Left lung (tissue), 10 donors: ENCODE data around the gene DLG5. TPM values are rescaled to one million over a fixed set of nuclear protein-coding genes. Genes with fewer than 3 reads are reported as not detected.

Experiments used
- ATAC-seq: fragments of 200-7000 bp; cut with Tn5 transposase; one replicate; pipeline ENCODE4 v1.9.1; 2020; ENCODE audit warnings: moderate library complexity
- DNase-seq, 4 donors: peaks; one replicate each; pipeline ENCODE4 v3.0.0-alpha.2; 2013 to 2020
- H3K27ac ChIP-seq, 2 donors: fragments of 200-600 bp; sonication (generic) in 1 of 2; one replicate each; pipeline versions ENCODE4 v1.5.0 to v1.8.0; 2020 to 2021
- H3K27me3 ChIP-seq, 2 donors: fragments of 200-600 bp; sonication (generic) in 1 of 2; one replicate each; pipeline versions ENCODE4 v1.5.0 to v1.8.0; 2020 to 2021
- H3K36me3 ChIP-seq, 2 donors: fragments of 200-600 bp; sonication (generic) in 1 of 2; one replicate each; pipeline versions ENCODE4 v1.5.0 to v1.8.0; 2020 to 2021
- H3K4me1 ChIP-seq, 2 donors: fragments of 200-600 bp; one replicate each; pipeline ENCODE4 v1.8.0; 2021
- H3K4me3 ChIP-seq, 2 donors: fragments of 200-600 bp; sonication (generic) in 1 of 2; one replicate each; pipeline versions ENCODE4 v1.5.0 to v1.8.0; 2020 to 2021; ENCODE audit warnings: mild to moderate bottlenecking in 1 of 2
- H3K9me3 ChIP-seq, 2 donors: fragments of 200-600 bp; sonication (generic) in 1 of 2; one replicate each; pipeline versions ENCODE4 v1.5.0 to v1.8.0; 2020 to 2021
- intact Hi-C, 2 donors: fragments of 100-400 bp; cut with DNase I; formaldehyde crosslinking; loops; one replicate each; pipeline versions ENCODE4 v1.11.2 to v1.14.2; 2022
- polyA plus RNA-seq, 6 donors: library from polyadenylated mRNA; unstranded; fragments of 120-200 nt; gene quantifications; one replicate each; pipeline ENCODE4 v1.2.1, GENCODE V29; 2013; ENCODE audit not compliant: insufficient read length in 6 of 6
- total RNA-seq, 2 donors: library from RNA; stranded (reverse); fragmentation: NEBNext Ultra II Directional; extraction: Animal tissue kit (Norgen Biotek cat#: 25700); gene quantifications; one replicate each; pipeline ENCODE4 v1.2.1, GENCODE V29; 2021
- TF ChIP-seq, protein P1 (sequence below), 2 donors: fragments of 200-600 bp; sonication (generic) in 1 of 2; IDR thresholded peaks; one replicate each; pipeline versions ENCODE4 v1.5.0 to v1.8.0; 2021; ENCODE audit warnings: antibody characterized with exemption in 2 of 2
- donor health status: DM: no; HTN: yes; CAD: no.
- donor health status: DM: no; HTN: no; CAD: no.

Gene DLG5
- total and polyA plus RNA-seq, 8 donors: 17.0 to 53.4 (median 49.0) TPM

DNA sequence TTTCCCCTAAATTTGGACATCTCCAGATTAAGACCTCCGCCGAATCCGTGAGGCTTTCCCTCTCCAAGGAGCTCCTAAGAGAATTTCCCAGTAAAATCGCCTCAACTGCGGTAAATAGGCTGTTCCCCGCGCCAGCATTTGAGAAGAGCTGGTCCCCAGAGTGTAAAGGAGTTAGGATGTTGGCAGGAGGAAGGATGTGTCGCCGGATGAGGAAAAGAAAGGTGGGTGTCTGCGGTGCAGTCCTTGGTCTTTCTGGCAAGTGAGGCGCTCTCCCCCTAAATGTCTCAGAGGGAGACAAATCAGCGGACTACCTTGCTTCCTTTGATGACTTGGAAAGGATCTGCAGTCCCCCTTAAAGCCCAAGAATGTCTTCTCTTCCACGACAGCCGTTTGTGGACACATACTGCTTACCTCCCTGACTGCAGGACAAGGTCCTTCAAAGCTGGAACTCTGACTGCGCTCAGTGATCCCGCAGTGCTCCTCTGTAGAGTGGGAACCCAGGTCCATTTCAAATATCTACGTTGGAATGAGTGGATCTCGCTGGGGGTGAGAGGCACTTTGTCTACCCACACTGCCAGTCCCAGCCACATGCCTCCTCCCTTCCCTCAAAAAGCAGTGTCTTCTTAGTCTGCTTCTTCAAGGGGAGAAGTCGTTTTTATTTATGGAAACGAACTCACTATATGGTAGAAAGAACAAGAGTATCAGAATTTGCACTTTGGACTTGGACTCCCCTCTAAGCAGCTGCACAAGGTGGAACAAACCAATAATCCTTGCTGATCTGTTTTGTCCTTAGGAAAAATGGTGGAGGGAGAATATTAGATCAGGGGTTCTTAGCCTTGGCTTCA, 1.1 kb upstream of the DLG5 start:
- no peaks in the 10 kb centered on the region for H3K36me3 ChIP-seq
- intact Hi-C loops: no loop called here

DNA sequence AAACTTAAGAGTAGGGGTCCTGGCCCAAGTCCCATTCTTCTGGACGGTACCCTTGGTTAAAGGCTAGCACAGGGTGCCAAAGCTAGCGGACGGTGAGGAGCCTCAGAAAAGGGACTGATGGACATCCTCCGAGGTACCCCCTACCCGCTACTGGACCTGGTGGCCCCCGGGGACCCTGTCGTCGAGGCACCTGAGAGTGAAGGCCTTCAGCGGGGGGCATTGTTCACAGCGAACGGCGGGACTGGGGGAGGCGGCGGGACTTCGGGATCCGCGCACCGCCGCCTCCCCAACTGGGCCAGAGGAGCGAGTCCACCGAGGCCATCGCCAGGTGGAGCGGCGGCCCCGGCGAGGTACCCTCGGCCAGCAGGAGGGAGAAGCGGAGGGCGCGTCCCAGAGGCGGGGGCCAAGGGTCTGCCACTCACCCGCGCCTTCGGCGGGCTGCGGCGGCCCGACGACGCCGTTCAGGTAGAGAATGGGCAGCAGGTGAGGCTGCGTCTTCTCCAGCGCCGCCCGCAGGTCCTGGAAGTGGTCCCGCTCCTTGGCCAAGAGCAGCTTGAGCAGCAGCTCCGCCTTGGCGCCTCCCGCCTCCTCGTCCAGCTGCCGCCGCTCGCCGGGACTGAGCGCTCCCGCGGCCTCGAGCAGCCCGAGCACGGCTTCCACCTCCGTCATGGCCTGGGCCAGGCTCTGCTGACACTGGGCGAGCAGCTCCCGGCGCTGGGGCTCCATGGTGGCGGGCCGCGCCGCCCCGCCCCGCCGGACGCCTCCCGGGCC, 575 bp downstream of the DLG5 start:
- Histone ChIP-seq H3K4me1 (peaks cover 11 to 22% of the 10 kb centered on the region in 2 donors), H3K36me3 (no peaks in the 10 kb centered on the region), H3K4me3 (peak overlapping the region; percentile 61 to 65), H3K27ac (peak overlapping the region; percentile 48 to 58), H3K27me3 (peaks cover 0 to 51% of the 10 kb centered on the region in 2 donors), H3K9me3 (no peaks in the 10 kb centered on the region)
- TF ChIP-seq, protein P1, sequence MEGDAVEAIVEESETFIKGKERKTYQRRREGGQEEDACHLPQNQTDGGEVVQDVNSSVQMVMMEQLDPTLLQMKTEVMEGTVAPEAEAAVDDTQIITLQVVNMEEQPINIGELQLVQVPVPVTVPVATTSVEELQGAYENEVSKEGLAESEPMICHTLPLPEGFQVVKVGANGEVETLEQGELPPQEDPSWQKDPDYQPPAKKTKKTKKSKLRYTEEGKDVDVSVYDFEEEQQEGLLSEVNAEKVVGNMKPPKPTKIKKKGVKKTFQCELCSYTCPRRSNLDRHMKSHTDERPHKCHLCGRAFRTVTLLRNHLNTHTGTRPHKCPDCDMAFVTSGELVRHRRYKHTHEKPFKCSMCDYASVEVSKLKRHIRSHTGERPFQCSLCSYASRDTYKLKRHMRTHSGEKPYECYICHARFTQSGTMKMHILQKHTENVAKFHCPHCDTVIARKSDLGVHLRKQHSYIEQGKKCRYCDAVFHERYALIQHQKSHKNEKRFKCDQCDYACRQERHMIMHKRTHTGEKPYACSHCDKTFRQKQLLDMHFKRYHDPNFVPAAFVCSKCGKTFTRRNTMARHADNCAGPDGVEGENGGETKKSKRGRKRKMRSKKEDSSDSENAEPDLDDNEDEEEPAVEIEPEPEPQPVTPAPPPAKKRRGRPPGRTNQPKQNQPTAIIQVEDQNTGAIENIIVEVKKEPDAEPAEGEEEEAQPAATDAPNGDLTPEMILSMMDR (IDR thresholded peaks at IDR 0.05): no peak
- ATAC-seq: peak; percentile 76
- intact Hi-C loops: no loop called here
- DNase-seq: peak in 3 of 4 donors; percentile 54 to 86 (median 60)

More for the DNA sequence above, 1.1 kb upstream of the DLG5 start:
- Histone ChIP-seq H3K27ac (peak overlapping the region in 1 of 2 donors; percentile 3), H3K4me1 (peaks cover 11 to 22% of the 10 kb centered on the region in 2 donors), H3K9me3 (no peaks in the 10 kb centered on the region), H3K4me3 (peak overlapping the region; percentile 61 to 65), H3K27me3 (peaks cover 0 to 51% of the 10 kb centered on the region in 2 donors)
- no peak for DNase-seq
- TF ChIP-seq, protein P1 (IDR thresholded peaks at IDR 0.05): no peak
- ATAC-seq: no peak

DNA sequence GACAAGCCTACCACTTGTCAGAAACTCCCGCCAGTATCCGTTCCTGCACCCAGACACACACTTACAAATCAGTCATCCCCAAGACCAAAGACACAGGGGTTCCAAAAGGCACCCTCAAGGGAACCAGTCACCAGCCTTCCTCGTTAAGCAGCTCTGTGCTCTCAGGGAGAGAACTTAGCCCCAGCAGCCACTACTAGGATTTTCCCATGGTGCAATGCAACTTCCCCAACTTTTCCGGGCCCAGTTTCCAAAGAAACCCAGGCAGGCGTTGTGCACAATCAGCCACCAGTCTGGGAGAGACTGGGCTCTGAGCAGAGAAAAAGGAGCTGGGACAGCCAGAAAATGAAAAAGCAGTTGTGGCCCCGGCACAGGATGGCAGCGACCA, 1.2 kb downstream of the DLG5 start:
- DNase-seq: no peak
- intact Hi-C loops: no loop called here

DNA sequence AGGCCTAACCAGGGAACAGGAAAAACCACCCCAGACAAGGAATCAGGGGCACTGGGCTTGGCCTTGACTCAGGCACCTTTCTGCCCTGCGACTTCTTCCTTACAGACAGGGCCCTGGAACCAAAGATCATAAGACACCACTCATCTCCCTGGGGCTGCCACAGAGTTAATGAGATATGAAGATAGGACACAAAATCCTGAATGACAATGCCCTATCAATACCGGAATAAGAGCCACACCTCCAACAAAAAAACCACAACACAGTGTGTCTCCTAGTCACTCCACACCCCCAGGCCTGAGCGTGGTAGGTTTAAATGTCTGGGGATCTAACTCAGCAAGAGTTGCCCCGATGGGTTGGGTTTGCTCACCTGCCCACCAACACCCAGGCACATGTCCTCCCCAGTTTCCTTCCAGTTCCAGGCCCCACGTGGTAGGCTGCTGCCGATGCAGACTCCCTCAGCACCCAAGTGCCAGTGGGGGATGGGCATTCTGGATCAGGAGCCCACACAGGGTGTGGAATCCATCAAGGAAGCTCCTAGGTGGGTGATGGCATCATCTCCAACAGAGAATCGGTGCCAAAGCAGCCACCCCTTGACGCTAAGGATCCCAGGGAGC, 3.9 kb downstream of the DLG5 start:
- peaks cover 0 to 31% of the 10 kb centered on the region in 2 donors for H3K27me3 ChIP-seq
- H3K27ac ChIP-seq: no peak overlapping the region
- TF ChIP-seq, protein P1 (IDR thresholded peaks at IDR 0.05): no peak
- no peak overlapping the region for H3K4me3 ChIP-seq
- no peak for DNase-seq
- H3K36me3 ChIP-seq: no peaks in the 10 kb centered on the region
- H3K9me3 ChIP-seq: no peaks in the 10 kb centered on the region
- intact Hi-C loops: no loop called here
- ATAC-seq: no peak
- peaks cover 11 to 22% of the 10 kb centered on the region in 2 donors for H3K4me1 ChIP-seq

More for the DNA sequence above, 1.2 kb downstream of the DLG5 start:
- peak; percentile 38 for ATAC-seq
- peak overlapping the region; percentile 61 to 65 for H3K4me3 ChIP-seq
- H3K36me3 ChIP-seq: no peaks in the 10 kb centered on the region
- peaks cover 11 to 22% of the 10 kb centered on the region in 2 donors for H3K4me1 ChIP-seq
- no peaks in the 10 kb centered on the region for H3K9me3 ChIP-seq
- peaks cover 0 to 51% of the 10 kb centered on the region in 2 donors for H3K27me3 ChIP-seq
- H3K27ac ChIP-seq: no peak overlapping the region
- TF ChIP-seq, protein P1 (IDR thresholded peaks at IDR 0.05): no peak
